HepG2 (cell line): ENCODE data around the gene CORO1C. TPM values are rescaled to one million over a fixed set of nuclear protein-coding genes. Genes with fewer than 3 reads are reported as not detected.

Source experiments
- ASH2L ChIP-seq: fragments of 300-600, 200-600 bp; sonication (generic); IDR thresholded peaks from 2 replicates; pipeline ENCODE4 v1.7.0; 2017; ENCODE audit warnings: low read depth, mild to moderate bottlenecking, moderate library complexity, mixed read lengths, low read length; ENCODE audit not compliant: insufficient read length
- FOXA1 ChIP-seq, 2 experiments: fragments of 450-650 bp in 1 of 2; sonication (generic) in 1 of 2; formaldehyde crosslinking in 1 of 2; IDR thresholded peaks; 2 replicates each; pipeline versions ENCODE4 v1.4.0 to v1.6.1; 2016 to 2020; ENCODE audit warnings: missing genetic modification reagents in 1 of 2
- GABPB1 ChIP-seq: IDR thresholded peaks from 2 replicates; pipeline ENCODE4 v1.6.1; 2016; ENCODE audit warnings: mild to moderate bottlenecking, missing genetic modification reagents, moderate library complexity, missing compliant biosample characterization
- GATA4 ChIP-seq: sonication (generic); IDR thresholded peaks from 2 replicates; pipeline ENCODE4 v1.6.1; 2016; ENCODE audit warnings: antibody characterized with exemption, low read depth, borderline replicate concordance
- GLI4 ChIP-seq: sonication (generic); formaldehyde crosslinking; IDR thresholded peaks from 2 replicates; pipeline ENCODE4 v1.5.1; 2020; ENCODE audit warnings: missing genetic modification reagents, mild to moderate bottlenecking, moderate library complexity, borderline replicate concordance
- HDAC6 ChIP-seq: fragments of 200-600 bp; sonication (generic); IDR thresholded peaks from 2 replicates; pipeline ENCODE4 v1.7.0; 2017; ENCODE audit warnings: mild to moderate bottlenecking, antibody characterized with exemption, low read length, low read depth
- KLF16 ChIP-seq, 2 experiments: sonication (generic) in 1 of 2; formaldehyde crosslinking in 1 of 2; IDR thresholded peaks; 2 replicates each; pipeline versions ENCODE4 v1.6.1 to v1.8.0; 2016 to 2023; ENCODE audit warnings: missing genetic modification reagents in 2 of 2, missing compliant biosample characterization in 1 of 2
- RBAK ChIP-seq: sonication (generic); formaldehyde crosslinking; IDR thresholded peaks from 2 replicates; pipeline ENCODE4 v1.5.1; 2020; ENCODE audit warnings: mild to moderate bottlenecking, missing genetic modification reagents
- RFXANK ChIP-seq: IDR thresholded peaks from 2 replicates; pipeline ENCODE4 v1.6.1; 2016
- SNAPC4 ChIP-seq: sonication (generic); formaldehyde crosslinking; IDR thresholded peaks from 2 replicates; pipeline ENCODE4 v1.4.0; 2020; ENCODE audit warnings: mild to moderate bottlenecking, missing genetic modification reagents
- SOX13 ChIP-seq, 3 experiments: fragments of 450-650 bp in 1 of 3; sonication (generic) in 1 of 3; formaldehyde crosslinking in 1 of 3; IDR thresholded peaks in 2 of 3; conservative IDR thresholded peaks in 1 of 3; 2 replicates each; pipeline versions ENCODE4 v1.5.0 to v1.6.1; 2016 to 2020; ENCODE audit warnings: antibody characterized with exemption in 1 of 3, mild to moderate bottlenecking in 1 of 3, missing compliant biosample characterization in 1 of 3, missing genetic modification reagents in 1 of 3, moderate library complexity in 1 of 3
- ZMYM2 ChIP-seq: sonication (generic); formaldehyde crosslinking; IDR thresholded peaks from 2 replicates; pipeline ENCODE4 v1.8.0; 2022; ENCODE audit warnings: mild to moderate bottlenecking, missing genetic modification reagents
- ZNF335 ChIP-seq: sonication (generic); formaldehyde crosslinking; IDR thresholded peaks from 2 replicates; pipeline ENCODE4 v1.4.0; 2020; ENCODE audit warnings: missing genetic modification reagents
- ZNF350 ChIP-seq: sonication (generic); formaldehyde crosslinking; IDR thresholded peaks from 2 replicates; pipeline ENCODE4 v1.4.0; 2020; ENCODE audit warnings: mild to moderate bottlenecking, low read depth, missing genetic modification reagents, borderline replicate concordance
- ZNF546 ChIP-seq: sonication (generic); formaldehyde crosslinking; conservative IDR thresholded peaks from 2 replicates; pipeline ENCODE4 v1.8.1; 2023; ENCODE audit warnings: mild to moderate bottlenecking, missing genetic modification reagents
- ZNF550 ChIP-seq: sonication (generic); formaldehyde crosslinking; IDR thresholded peaks from 2 replicates; pipeline ENCODE4 v1.4.0; 2020; ENCODE audit warnings: mild to moderate bottlenecking, missing genetic modification reagents, borderline replicate concordance
- ZNF879 ChIP-seq: sonication (generic); formaldehyde crosslinking; IDR thresholded peaks from 2 replicates; pipeline ENCODE4 v1.8.1; 2023; ENCODE audit warnings: missing genetic modification reagents
- polyA plus RNA-seq, 8 experiments: library from polyadenylated mRNA; depleted of rRNA in 3 of 8; stranded (reverse) in 7 of 8; unstranded in 1 of 8; fragments of >200 nt; fragmentation: Illumina TruSeq in 4 of 8; extraction: Trizol in 4 of 8; gene quantifications; 2 replicates each; pipeline versions ENCODE4 v1.2.1 to v1.2.3, GENCODE V29; 2011 to 2016; ENCODE audit warnings: low read depth in 4 of 8, missing spikeins in 1 of 8, mixed read lengths in 1 of 8; ENCODE audit not compliant: insufficient read depth in 1 of 8
- total RNA-seq, 5 experiments: library from RNA; depleted of rRNA; stranded (reverse); fragments of >200 nt; fragmentation: Illumina TruSeq; extraction: Trizol; gene quantifications; 2 replicates each; pipeline ENCODE4 v1.2.3, GENCODE V29; 2016; ENCODE audit warnings: low read depth in 1 of 5
- TF ChIP-seq, protein P1 (sequence below): sonication (generic); formaldehyde crosslinking; IDR thresholded peaks from 2 replicates; pipeline ENCODE4 v1.4.0; 2020; ENCODE audit warnings: mild to moderate bottlenecking, missing genetic modification reagents, borderline replicate concordance

CORO1C gene
- total and polyA plus RNA-seq, 2 of the 13 experiments (the other 11 are each of a cell fraction or from before 2014, with no cell fraction given) = 73.7 to 131 TPM

DNA sequence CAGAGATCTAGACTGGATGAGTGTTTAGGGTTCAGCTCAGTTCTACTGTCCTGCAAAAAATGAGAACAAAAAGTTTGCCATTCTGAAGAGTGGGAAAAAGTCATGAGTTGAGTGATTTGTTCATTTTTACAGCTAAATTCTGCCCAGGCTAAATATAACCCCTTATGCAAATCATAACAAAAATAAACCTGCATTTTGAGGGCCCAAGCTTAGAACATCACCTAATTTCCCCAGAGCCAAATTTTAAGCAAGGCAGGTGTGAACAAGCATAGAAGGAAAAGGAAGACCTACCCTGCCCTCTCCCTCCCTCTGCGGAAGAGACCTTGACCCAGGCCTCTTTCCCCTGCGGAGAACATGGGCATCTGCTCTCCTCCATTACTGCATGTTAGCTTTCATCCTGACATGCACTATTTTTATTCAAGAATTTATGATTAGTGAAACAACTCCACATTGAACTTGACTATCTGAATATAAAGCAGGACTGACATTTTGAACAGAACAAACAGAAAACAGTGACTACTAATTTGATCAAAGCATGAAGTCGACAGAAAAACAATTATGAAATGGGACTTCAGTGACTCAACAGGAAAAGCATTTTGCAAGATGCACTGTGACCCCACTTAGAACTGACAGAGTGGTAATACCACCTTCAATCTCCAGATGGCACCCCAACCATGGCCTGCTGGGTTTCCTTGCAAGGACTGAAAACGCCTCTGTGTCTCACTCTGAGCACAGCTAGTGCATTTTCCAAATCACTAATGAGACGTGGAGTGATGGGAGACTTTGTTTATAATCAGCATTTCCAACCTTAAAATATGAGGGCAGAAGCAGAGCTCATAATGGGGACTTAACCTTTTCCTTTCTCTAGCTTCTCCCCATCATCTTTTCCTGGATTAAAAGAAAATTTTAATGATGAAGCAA, 66.7 kb downstream of the CORO1C start (continued):
- TF ChIP-seq GLI4 (CRISPR knock-in tag) (peak; percentile 25; the same call in 1 of the 2 replicates), SNAPC4 (CRISPR knock-in tag) (no peak), ASH2L (peak; percentile 84), KLF16 (CRISPR knock-in tag; IDR thresholded peaks at IDR 0.05) (peak in 1 of 2 experiments; percentile 45; a peak in 1 of 4 replicates), RFXANK (CRISPR knock-in tag) (peak; percentile 27; the same call in 1 of the 2 replicates), ZMYM2 (CRISPR knock-in tag) (0 out of 2 replicates have a peak, but pooled peaks have one; percentile 38), FOXA1 (IDR thresholded peaks at IDR 0.05) (no peak), FOXA1 (CRISPR knock-in tag; IDR thresholded peaks at IDR 0.05) (peak; percentile 14; the same call in 1 of the 2 replicates), SOX13 (IDR thresholded peaks at IDR 0.05) (no peak), SOX13 (CRISPR knock-in tag; conservative IDR thresholded peaks at IDR 0.05 in 1 of 2, IDR thresholded peaks at IDR 0.05 in 1 of 2) (peak in 1 of 2 experiments; percentile 48; a peak in 1 of 4 replicates), HDAC6 (no peak), ZNF550 (CRISPR knock-in tag) (no peak), ZNF335 (peak; percentile 48; the same call in 1 of the 2 replicates), GATA4 (no peak), GABPB1 (CRISPR knock-in tag) (peak; percentile 27; the same call in 1 of the 2 replicates), ZNF546 (CRISPR knock-in tag) (no peak), RBAK (no peak), ZNF879 (no peak), ZNF350 (CRISPR knock-in tag) (no peak)
- TF ChIP-seq, protein P1, sequence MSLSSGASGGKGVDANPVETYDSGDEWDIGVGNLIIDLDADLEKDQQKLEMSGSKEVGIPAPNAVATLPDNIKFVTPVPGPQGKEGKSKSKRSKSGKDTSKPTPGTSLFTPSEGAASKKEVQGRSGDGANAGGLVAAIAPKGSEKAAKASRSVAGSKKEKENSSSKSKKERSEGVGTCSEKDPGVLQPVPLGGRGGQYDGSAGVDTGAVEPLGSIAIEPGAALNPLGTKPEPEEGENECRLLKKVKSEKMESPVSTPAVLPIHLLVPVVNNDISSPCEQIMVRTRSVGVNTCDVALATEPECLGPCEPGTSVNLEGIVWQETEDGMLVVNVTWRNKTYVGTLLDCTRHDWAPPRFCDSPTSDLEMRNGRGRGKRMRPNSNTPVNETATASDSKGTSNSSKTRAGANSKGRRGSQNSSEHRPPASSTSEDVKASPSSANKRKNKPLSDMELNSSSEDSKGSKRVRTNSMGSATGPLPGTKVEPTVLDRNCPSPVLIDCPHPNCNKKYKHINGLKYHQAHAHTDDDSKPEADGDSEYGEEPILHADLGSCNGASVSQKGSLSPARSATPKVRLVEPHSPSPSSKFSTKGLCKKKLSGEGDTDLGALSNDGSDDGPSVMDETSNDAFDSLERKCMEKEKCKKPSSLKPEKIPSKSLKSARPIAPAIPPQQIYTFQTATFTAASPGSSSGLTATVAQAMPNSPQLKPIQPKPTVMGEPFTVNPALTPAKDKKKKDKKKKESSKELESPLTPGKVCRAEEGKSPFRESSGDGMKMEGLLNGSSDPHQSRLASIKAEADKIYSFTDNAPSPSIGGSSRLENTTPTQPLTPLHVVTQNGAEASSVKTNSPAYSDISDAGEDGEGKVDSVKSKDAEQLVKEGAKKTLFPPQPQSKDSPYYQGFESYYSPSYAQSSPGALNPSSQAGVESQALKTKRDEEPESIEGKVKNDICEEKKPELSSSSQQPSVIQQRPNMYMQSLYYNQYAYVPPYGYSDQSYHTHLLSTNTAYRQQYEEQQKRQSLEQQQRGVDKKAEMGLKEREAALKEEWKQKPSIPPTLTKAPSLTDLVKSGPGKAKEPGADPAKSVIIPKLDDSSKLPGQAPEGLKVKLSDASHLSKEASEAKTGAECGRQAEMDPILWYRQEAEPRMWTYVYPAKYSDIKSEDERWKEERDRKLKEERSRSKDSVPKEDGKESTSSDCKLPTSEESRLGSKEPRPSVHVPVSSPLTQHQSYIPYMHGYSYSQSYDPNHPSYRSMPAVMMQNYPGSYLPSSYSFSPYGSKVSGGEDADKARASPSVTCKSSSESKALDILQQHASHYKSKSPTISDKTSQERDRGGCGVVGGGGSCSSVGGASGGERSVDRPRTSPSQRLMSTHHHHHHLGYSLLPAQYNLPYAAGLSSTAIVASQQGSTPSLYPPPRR (CRISPR knock-in tag) = peak; percentile 40; the same call in 1 of the 2 replicates
